ENCODE data around the gene IGFALS. TPM values are rescaled to one million over a fixed set of nuclear protein-coding genes. Genes with fewer than 3 reads are reported as not detected.

Gene IGFALS
- total and polyA plus RNA-seq, 2 experiments from 2014 or later: 0.16 TPM; not detected in 1

- Histone ChIP-seq H4K20me1 (replicated peaks; ENCODE audit: insufficient read depth) (peaks cover 15% of the 10 kb centered on the region; the same call in 1 of the 2 replicates), H3K36me3 (ENCODE audit: insufficient read depth) (no peaks in the 10 kb centered on the region), H3K27me3 (ENCODE audit: insufficient read depth) (no peaks in the 10 kb centered on the region), H3K79me2 (replicated peaks; ENCODE audit: insufficient read depth) (peaks cover 21% of the 10 kb centered on the region), H3K4me1 (ENCODE audit: insufficient read depth) (peaks cover 4% of the 10 kb centered on the region; the same call in 1 of the 2 replicates), H3K4me2 (no peak overlapping the region), H3K4me3 (no peak overlapping the region), H3F3A (replicated peaks; ENCODE audit: low read depth) (0 out of 2 replicates have a peak, but pooled peaks cover 3% of the 10 kb centered on the region), H3K9me2 (ENCODE audit: insufficient read depth) (no peaks in the 10 kb centered on the region), H2AFZ (no peak overlapping the region), H3K27ac (ENCODE audit: low read depth) (no peak overlapping the region)
- ATAC-seq: no peak
- Mint-ChIP-seq H3K4me3 (no peak overlapping the region; the same call in 2 of the 3 replicates), H3K36me3 (ENCODE audit: low read depth) (peaks cover 16% of the 10 kb centered on the region; the same call in 2 of the 3 replicates), H3K27me3 (ENCODE audit: insufficient read depth, low read depth, poor library complexity) (peaks cover 31% of the 10 kb centered on the region), H3K9me3 (peaks cover 7% of the 10 kb centered on the region; the same call in 1 of the 3 replicates), H3K27ac (no peak overlapping the region), H3K4me1 (peaks cover 5% of the 10 kb centered on the region)
- no peak for DNase-seq (ENCODE audit: low spot score)
- TF ChIP-seq POLR2AphosphoS5 (IDR thresholded peaks at IDR 0.05; ENCODE audit: low read depth): peak; percentile 7; the same call in 1 of the 2 replicates
- TF ChIP-seq, protein P1, sequence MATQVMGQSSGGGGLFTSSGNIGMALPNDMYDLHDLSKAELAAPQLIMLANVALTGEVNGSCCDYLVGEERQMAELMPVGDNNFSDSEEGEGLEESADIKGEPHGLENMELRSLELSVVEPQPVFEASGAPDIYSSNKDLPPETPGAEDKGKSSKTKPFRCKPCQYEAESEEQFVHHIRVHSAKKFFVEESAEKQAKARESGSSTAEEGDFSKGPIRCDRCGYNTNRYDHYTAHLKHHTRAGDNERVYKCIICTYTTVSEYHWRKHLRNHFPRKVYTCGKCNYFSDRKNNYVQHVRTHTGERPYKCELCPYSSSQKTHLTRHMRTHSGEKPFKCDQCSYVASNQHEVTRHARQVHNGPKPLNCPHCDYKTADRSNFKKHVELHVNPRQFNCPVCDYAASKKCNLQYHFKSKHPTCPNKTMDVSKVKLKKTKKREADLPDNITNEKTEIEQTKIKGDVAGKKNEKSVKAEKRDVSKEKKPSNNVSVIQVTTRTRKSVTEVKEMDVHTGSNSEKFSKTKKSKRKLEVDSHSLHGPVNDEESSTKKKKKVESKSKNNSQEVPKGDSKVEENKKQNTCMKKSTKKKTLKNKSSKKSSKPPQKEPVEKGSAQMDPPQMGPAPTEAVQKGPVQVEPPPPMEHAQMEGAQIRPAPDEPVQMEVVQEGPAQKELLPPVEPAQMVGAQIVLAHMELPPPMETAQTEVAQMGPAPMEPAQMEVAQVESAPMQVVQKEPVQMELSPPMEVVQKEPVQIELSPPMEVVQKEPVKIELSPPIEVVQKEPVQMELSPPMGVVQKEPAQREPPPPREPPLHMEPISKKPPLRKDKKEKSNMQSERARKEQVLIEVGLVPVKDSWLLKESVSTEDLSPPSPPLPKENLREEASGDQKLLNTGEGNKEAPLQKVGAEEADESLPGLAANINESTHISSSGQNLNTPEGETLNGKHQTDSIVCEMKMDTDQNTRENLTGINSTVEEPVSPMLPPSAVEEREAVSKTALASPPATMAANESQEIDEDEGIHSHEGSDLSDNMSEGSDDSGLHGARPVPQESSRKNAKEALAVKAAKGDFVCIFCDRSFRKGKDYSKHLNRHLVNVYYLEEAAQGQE (IDR thresholded peaks at IDR 0.05; ENCODE audit: unreplicated experiment): no peak
Observed at GRCh38 chr16:1779234-1779701, 14.2 kb downstream of the IGFALS start.

DNA sequence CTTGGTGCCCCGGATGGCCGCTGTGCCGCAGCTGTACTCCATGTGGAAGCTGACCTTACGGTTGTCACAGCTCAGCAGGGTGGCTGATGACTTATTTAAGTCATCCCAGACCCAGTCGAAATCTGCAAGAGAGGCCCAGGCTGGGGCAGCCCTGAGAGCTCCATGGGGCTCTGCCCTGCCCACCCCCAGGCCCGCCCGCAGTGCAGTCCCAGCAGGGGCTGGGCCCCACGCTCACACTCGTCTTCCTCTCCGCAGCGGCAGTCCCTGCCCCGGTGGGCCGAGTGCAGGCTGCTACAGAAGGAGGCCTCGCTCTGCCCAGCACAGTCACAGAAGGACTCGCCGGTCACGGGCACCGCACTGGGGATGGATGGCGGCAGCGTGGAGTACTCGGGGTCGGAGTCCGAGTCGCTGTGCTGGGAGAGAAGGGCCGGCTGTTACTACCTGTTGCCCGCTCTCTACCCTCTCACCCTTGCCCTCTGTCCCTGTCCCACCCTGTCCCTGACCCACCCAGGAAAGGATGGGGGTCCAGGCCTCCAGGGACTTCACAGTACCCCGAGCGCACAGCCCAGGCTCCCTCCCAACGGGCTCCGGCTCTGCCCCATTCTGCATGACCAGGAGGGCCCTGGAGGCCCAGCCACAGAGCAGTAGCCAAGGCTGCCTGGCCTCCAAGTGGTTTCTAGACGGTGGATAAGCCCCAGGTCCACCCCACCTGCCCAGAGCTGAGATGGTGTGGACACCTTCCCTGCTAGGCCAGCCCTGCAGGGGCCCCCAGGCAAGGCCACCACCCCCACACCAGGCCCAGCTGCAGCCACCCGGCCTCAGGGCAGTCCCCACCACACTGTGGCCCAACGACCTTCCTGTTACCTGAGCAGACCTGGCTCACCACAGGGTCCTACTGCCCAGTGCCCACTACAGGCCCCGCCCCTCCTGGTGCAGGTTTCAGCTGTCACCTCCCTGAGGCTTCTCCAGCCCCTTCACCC is 15.0 kb downstream of the IGFALS start:
- no peak overlapping the region for H2AFZ ChIP-seq
- Mint-ChIP-seq H3K4me1 (peaks cover 5% of the 10 kb centered on the region), H3K27me3 (ENCODE audit: insufficient read depth, low read depth, poor library complexity) (peaks cover 33% of the 10 kb centered on the region), H3K36me3 (ENCODE audit: low read depth) (peaks cover 16% of the 10 kb centered on the region; the same call in 2 of the 3 replicates), H3K27ac (no peak overlapping the region), H3K4me3 (no peak overlapping the region; the same call in 2 of the 3 replicates), H3K9me3 (peaks cover 7% of the 10 kb centered on the region; the same call in 1 of the 3 replicates)
- no peak overlapping the region for H3K4me2 ChIP-seq
- H3K27ac ChIP-seq (ENCODE audit: low read depth): no peak overlapping the region
- TF ChIP-seq POLR2AphosphoS5 (IDR thresholded peaks at IDR 0.05; ENCODE audit: low read depth) (no peak), CREB1 (CRISPR knock-in tag; IDR thresholded peaks at IDR 0.05; ENCODE audit: low read depth) (no peak), ZNF114 (CRISPR knock-in tag; IDR thresholded peaks at IDR 0.05) (no peak), CTCF (conservative IDR thresholded peaks at IDR 0.05; ENCODE audit: low read depth in 2 of 2) (no peak), NANOG (IDR thresholded peaks at IDR 0.05; ENCODE audit: borderline replicate concordance) (no peak)
- TF ChIP-seq, protein P1 (IDR thresholded peaks at IDR 0.05; ENCODE audit: unreplicated experiment): no peak
- H3F3A ChIP-seq (replicated peaks; ENCODE audit: low read depth): 0 out of 2 replicates have a peak, but pooled peaks cover 5% of the 10 kb centered on the region
- DNase-seq (ENCODE audit: low spot score) (no peak), ATAC-seq (no peak)
- H3K4me3 ChIP-seq: no peak overlapping the region
- no peaks in the 10 kb centered on the region for H3K27me3 ChIP-seq (ENCODE audit: insufficient read depth)
- H3K4me1 ChIP-seq (ENCODE audit: insufficient read depth): peaks cover 4% of the 10 kb centered on the region; the same call in 1 of the 2 replicates
- no peaks in the 10 kb centered on the region for H3K36me3 ChIP-seq (ENCODE audit: insufficient read depth)
- H3K9me2 ChIP-seq (ENCODE audit: insufficient read depth): no peaks in the 10 kb centered on the region
- peaks cover 13% of the 10 kb centered on the region; the same call in 1 of the 2 replicates for H4K20me1 ChIP-seq (replicated peaks; ENCODE audit: insufficient read depth)
- peaks cover 15% of the 10 kb centered on the region for H3K79me2 ChIP-seq (replicated peaks; ENCODE audit: insufficient read depth)

Data from GM23338 (cell line).